ENCODE measurements around the gene USF2. TPM values are rescaled to one million over a fixed set of nuclear protein-coding genes. Genes with fewer than 3 reads are reported as not detected.

The USF2 gene
- total RNA-seq, 1 donor from 2014 or later = 49.7 TPM

DNA sequence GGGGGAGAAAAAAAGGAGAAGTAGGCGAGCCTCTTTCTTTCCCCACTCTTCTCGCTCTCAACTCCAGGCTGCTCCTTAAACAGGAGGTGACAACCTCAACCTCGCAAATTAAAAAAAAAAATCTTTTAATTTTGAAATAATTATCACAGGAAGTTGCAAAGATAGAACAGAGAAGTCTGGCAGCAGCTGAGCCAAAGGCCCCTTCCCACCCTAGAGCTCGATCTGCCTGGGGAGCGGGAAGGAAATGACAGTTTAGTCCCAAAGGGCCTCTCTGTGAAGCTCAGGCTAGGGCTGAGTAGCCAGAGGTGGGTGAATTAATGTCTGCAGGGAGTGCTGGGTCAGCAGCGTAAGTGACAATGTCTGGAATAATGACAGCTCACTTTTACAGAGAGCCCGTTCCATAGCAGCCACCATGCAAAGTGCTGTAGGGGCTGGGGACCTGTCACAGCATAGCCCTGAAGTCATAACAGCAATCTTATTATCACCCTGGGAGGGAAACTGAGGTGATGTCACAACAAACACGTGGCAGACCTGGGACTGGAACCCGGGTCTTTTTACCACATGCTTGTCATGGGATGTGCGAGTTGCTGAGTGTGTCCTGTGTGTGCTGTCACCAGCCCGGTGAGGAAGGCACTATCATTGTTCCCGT is 51.4 kb downstream of the USF2 start:
- DNase-seq (ENCODE audit: low read depth) = no peak

DNA sequence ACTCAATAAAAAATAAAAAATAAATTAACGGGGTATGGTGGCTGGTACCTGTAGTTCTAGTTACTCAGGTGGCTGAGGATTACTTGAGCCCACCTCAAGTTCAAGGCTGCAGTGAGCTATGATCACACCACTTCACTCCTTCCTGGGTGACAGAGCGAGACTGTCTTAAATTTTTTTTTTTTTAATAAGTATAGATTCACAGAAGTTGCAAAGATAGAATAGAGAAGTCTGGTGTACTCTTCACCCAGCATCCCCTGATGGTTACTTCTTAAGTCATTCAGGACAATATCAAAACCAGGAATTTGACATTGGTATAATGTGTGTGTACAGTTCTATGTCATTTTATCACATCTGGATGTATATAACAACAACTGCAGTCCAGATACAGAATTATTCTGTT is 52.5 kb downstream of the USF2 start:
- no peak for DNase-seq (ENCODE audit: low read depth)

DNA sequence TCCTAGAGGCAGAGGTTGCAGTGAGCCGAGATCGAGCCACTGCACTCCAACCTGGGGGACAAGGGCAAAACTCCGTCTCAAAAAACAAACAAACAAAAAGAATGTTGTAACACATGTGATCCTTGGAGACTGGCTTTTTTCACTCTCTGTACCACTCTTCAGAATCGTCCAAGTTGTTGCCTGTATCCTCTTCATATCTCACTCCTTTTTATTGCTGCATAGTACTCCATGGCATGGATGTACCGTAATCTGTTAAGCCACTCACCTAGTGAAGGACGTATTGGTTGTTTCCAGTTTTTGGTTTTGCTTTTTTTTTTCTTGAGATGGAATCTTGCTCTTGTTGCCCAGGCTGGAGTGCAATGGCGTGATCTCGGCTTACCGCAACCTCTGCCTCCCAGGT is 53.3 kb downstream of the USF2 start:
- no peak for DNase-seq (ENCODE audit: low read depth)

DNA sequence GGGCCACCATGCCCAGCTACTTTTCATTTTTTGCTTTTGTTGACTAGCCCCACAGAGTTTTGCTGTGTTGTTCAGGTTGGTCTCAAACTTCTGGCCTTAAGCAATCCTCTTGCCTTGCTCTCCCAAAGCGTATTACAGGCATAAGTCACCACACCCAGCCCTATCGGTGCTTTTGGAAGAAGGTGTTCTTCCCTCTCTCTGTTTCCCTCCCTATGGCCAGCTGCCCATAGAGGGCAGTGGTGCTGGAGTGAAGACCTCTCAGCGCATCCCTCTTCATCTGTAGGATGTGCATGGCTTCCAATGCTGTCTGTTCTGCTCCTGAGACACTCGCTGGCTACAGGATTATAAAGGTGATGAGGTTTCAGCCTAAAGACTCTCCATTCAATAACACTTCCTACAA is 58.9 kb downstream of the USF2 start:
- DNase-seq (ENCODE audit: low read depth) = no peak

DNA sequence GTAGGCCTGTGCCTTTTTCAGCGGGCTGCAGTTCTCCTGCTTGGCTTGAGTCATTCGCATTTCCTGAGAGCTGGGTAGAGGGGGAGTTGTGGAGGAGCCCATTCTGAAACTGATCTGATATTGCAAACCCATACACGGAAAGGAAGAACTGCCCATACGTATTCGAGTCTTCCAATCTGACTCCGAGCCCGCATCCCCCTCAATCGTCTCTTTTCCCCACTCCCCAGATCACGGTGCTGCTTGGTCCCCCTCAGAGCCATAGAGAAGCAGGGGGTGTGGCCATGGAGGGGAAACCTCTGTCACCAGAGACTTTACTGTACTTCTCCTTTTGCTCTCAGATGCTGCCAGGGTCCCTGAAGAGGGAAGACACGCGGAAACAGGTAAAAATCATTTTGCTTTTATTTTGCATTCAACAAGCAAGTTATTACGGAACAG is 60.1 kb downstream of the USF2 start, which contains the start of gene CD22:
Gene CD22 (plus strand): TSS at position 337 of the 435 bp plus-strand sequence. CDS start 2,854 bp downstream, outside the sequence.
- DNase-seq (ENCODE audit: low read depth) = no peak

DNA sequence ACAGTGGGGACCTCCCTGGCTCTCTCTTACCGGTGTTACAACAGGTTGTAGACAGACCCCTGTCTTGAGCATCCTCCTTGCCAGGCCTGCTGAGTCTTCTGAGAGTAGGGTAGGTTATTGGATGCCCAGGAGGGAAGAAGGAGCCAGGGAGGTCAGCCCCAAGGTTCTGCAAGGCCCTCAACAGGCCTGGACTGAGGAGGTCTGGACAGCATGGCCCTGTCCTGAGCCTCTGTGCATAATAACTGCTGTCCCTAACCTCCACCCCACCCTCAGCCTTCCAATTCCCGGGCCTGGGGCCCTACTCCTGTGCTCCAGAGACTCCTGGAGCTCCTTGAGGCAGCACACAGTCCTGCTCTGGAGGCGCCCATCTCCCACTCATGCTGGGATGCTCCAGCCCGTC is 60.6 kb downstream of the USF2 start:
- DNase-seq (ENCODE audit: low read depth) = no peak

Other genes starting within 250 kb of the USF2 start
- 0.52 and 2.7 TPM in 2 replicates for gene SCN1B, start 238.5 kb upstream of the USF2 start, total RNA-seq
- gene HPN, start 227.2 kb upstream of the USF2 start, total RNA-seq = 1.2 and 4.2 TPM in 2 replicates
- not detected in 2 replicates for gene FXYD3, start 153.1 kb upstream of the USF2 start, total RNA-seq
- not detected in 2 replicates for gene LGI4, start 133.9 kb upstream of the USF2 start, total RNA-seq
- not detected in 2 replicates for gene FXYD1, start 130.1 kb upstream of the USF2 start, total RNA-seq
- not detected in 2 replicates for gene FXYD7, start 125.7 kb upstream of the USF2 start, total RNA-seq
- 7.2 and 10.1 TPM in 2 replicates for gene FXYD5, start 114.2 kb upstream of the USF2 start, total RNA-seq
- gene FAM187B, start 40.2 kb upstream of the USF2 start, total RNA-seq = not detected in 2 replicates
- gene LSR, start 20.0 kb upstream of the USF2 start, total RNA-seq = 26.6 and 42.8 TPM in 2 replicates
- gene HAMP, start 13.6 kb downstream of the USF2 start, total RNA-seq = 0.05 TPM in 1 of 2 replicates, not detected in the other
- gene MAG, start 23.2 kb downstream of the USF2 start, total RNA-seq = not detected in 2 replicates
- gene CD22, start 60.2 kb downstream of the USF2 start, total RNA-seq = not detected in 2 replicates
- not detected in 2 replicates for gene FFAR1, start 78.9 kb downstream of the USF2 start, total RNA-seq
- gene FFAR3, start 89.5 kb downstream of the USF2 start, total RNA-seq = not detected in 2 replicates
- not detected in 2 replicates for gene GPR42, start 102.1 kb downstream of the USF2 start, total RNA-seq
- gene FFAR2, start 179.3 kb downstream of the USF2 start, total RNA-seq = not detected in 2 replicates
- not detected in 2 replicates for gene KRTDAP, start 221.5 kb downstream of the USF2 start, total RNA-seq
- 52.7 and 144 TPM in 2 replicates for gene DMKN, start 244.7 kb downstream of the USF2 start, total RNA-seq